GDM1 (cell line): ENCODE data around the gene OTOR.
A peak's percentile ranks its signal among the peaks of the same experiment; 100 is the strongest.

Experiments
- DNase-seq: peaks from one replicate; lab custom pipeline; 2025; lab: John Stamatoyannopoulos, UW

OTOR gene

DNA sequence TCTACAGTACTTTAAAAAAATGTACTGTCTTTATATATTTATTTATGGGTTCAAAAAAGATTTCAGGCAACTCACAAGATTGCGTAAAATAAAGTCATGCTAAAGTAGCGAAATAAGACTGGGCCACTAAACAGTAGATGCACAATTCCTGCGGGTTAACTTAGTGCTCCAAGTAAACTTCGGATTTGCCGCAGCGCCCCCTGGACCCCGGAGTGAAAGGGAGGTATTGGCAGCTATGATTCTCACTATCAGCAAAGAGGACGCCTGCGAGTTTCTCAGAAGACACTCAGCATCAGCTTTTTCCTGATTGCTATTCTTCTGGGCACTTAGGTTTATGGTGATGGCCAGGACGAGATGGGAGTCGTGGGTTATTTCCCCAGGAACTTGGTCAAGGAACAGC is 1.4 kb downstream of the OTOR start:
- DNase-seq = no peak

GRCh38 chr20:16752082-16752481 is 3.9 kb downstream of the OTOR start:
- DNase-seq = no peak

DNA sequence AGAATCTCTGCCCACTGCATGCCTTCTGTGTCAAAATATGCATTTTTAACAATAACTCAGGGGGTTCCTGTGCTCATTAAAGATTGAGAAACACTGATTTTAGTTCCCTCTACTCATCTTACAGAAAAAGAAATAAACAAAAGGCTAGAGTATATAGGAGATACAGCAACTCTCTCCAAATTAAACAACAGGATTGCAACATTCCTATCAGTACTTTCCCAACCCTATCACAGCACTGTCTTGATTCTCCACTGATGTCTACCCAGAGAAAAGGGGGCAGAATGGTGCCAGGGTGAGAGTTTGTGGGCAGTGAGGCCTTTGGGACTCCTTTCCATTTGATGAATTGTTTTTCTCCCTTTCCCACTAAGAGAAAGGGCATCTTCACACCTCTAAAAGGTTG is 4.7 kb downstream of the OTOR start:
- no peak for DNase-seq

DNA sequence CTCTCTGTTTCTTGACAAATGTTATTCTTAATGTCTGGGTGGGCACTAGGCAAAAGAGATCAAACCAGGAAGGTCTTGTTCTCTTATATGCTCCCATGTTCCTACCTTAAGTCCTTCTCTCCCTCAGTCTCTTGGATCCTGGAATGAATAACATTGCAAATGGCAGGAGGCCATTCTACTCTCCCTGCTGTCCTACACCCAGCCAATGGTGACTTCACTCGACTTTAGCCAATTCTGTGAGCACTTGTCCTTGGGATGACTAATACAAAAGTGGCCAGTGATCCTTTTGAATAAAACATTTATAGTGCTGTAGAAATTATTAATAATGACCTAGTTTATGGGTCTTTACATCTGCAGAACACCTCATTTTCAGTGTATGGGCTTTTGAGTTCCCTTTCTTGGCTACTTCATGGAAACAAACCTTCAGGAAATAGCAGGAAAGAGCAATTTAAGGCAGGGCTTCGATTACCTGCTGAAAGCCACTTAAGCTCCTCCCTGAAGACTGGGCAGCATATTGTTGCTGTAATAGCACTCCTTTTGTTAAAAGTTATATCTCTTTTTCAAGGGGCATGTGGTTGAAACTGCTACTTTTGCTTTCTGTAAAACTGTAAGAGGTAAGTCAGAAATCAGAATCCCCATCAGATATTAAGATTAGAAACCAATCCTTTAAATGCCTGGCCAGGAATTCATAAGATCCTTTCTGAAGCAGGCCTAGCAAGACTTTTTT is 10.5 kb downstream of the OTOR start:
- DNase-seq = no peak

DNA sequence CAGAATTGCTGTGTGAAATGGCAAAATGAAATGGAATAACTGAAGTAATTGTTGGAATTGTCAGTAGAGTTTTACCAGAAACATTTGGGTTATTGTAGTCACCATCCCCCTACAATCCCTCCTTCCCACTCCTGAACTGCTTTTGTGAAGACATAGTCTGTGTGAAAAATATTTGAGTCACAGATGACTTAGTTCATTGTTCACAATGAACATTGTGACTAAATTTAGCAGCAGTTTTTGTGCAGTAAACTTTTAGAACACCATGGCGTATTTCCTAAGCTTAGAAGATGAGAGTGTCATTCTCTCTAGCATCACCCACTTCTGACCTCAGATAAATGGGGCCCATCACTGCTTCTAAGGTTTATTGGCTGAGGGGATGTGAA is 11.0 kb downstream of the OTOR start:
- DNase-seq = no peak

GRCh38 chr20:16760431-16761304 is 12.5 kb downstream of the OTOR start:
- no peak for DNase-seq

GRCh38 chr20:16761305-16761829 is 13.2 kb downstream of the OTOR start:
- peak; percentile 8 for DNase-seq

DNA sequence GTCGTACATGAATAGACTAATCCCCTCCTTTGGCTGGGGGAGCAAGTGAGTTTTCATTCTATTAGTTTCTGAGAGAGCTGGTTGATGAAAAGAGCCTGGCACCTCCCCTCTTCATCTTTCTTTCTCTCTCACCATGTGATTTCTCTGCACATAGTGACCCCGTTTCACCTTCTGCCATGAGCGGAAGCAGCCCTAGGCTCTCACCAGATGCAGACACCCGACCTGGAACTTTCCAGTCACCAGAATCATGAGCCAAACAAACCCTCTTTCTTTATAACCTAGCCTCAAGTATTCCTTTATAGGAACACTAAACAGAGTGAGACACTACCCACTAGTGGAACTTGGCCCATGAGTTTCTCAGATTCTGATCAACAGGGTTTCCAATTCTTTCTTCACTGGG is 16.4 kb downstream of the OTOR start:
- DNase-seq = no peak

GRCh38 chr20:16771213-16771612 is 23.1 kb downstream of the OTOR start:
- DNase-seq = no peak

DNA sequence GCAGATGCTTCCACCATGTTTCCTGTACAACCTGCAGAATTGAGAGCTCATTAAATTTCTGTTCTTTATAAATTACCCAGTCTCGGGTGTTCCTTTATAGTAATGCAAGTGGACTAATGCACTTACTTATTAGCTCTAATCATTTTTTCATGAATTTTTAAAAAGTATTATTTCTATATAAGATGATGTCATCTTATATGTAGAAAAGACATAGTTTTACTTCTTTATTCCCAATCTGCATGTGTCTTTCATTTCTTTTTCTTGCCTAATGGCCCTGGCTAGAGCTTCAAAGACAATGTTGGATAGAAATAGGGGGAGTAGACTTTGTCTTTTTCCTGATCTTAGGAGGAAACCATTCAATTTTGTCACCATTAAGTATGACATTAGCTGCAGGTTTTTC is 27.8 kb downstream of the OTOR start:
- DNase-seq = no peak

GRCh38 chr20:16777126-16777525 is 29.0 kb downstream of the OTOR start:
- no peak for DNase-seq

GRCh38 chr20:16778159-16778558 is 30.0 kb downstream of the OTOR start:
- no peak for DNase-seq

- no peak for DNase-seq
Observed at GRCh38 chr20:16781496-16781895, 33.3 kb downstream of the OTOR start.

- no peak for DNase-seq
Observed at GRCh38 chr20:16785226-16785625, 37.1 kb downstream of the OTOR start.
